HL-60 (cell line): ENCODE data around the gene RNF166.

ENCODE experiments used
- DNase-seq, 2 experiments: peaks; one replicate each; pipeline ENCODE4 v3.0.0-alpha.2; 2010 to 2020; ENCODE audit warnings: low read depth in 1 of 2, low spot score in 1 of 2
- H3K27ac ChIP-seq: fragments of 250-450 bp; sonication (Bioruptor Pico); replicated peaks from 2 replicates; pipeline ENCODE4 v1.5.1; 2020; ENCODE audit warnings: mild to moderate bottlenecking, moderate library complexity
- H3K27me3 ChIP-seq: fragments of 250-450 bp; sonication (Bioruptor Pico); 2 replicates; pipeline ENCODE4 v1.5.1; 2021; ENCODE audit warnings: mild to moderate bottlenecking, moderate library complexity; ENCODE audit not compliant: insufficient read depth, poor library complexity, severe bottlenecking
- H3K4me3 ChIP-seq: replicated peaks from 2 replicates; pipeline ENCODE4 v1.5.1; 2011; ENCODE audit warnings: mild to moderate bottlenecking, control low read depth, low read length; ENCODE audit not compliant: insufficient read depth
- CTCF ChIP-seq: IDR thresholded peaks from one replicate; pipeline ENCODE4 v1.5.1; 2011; ENCODE audit warnings: low read length, control low read depth, inconsistent platforms; ENCODE audit not compliant: insufficient read depth
- GABPA ChIP-seq: IDR thresholded peaks from 2 replicates; pipeline ENCODE4 v1.6.1; 2012; ENCODE audit warnings: low read depth
- POLR2AphosphoS5 ChIP-seq: IDR thresholded peaks from 2 replicates; pipeline ENCODE4 v1.6.1; 2012; ENCODE audit warnings: low read depth
- REST ChIP-seq: IDR thresholded peaks from 2 replicates; pipeline ENCODE4 v1.6.1; 2012; ENCODE audit warnings: low read depth; ENCODE audit not compliant: insufficient replicate concordance
- SPI1 ChIP-seq: IDR thresholded peaks from 2 replicates; pipeline ENCODE4 v1.6.1; 2012; ENCODE audit warnings: low read depth, mild to moderate bottlenecking, borderline replicate concordance

Gene RNF166

GRCh38 chr16:88680554-88681083, 25.6 kb downstream of the RNF166 start:
- no peak for TF ChIP-seq GABPA
- TF ChIP-seq CTCF, result no peak
- TF ChIP-seq REST, result no peak
- TF ChIP-seq SPI1, result no peak

GRCh38 chr16:88678224-88678979, 27.8 kb downstream of the RNF166 start:
- DNase-seq, result no peak
- Histone ChIP-seq H3K27ac (no peak overlapping the region), H3K4me3 (no peak overlapping the region), H3K27me3 (no peaks in the 10 kb centered on the region)
- TF ChIP-seq POLR2AphosphoS5 (no peak), SPI1 (no peak), REST (no peak), CTCF (no peak), GABPA (no peak)

More at GRCh38 chr16:88680554-88681083, 25.6 kb downstream of the RNF166 start:
- H3K27ac ChIP-seq, result no peak overlapping the region; the same call in 1 of the 2 replicates
- H3K4me3 ChIP-seq, result no peak overlapping the region
- H3K27me3 ChIP-seq, result no peaks in the 10 kb centered on the region
- DNase-seq, result no peak

GRCh38 chr16:88677721-88678120, 28.5 kb downstream of the RNF166 start:
- Histone ChIP-seq H3K27ac (no peak overlapping the region), H3K4me3 (no peak overlapping the region)

More at GRCh38 chr16:88677721-88678120, 28.5 kb downstream of the RNF166 start:
- H3K27me3 ChIP-seq, result no peaks in the 10 kb centered on the region
- TF ChIP-seq POLR2AphosphoS5 (no peak), SPI1 (no peak), REST (no peak), GABPA (no peak), CTCF (no peak)
- no peak for DNase-seq
